Thyroid gland (tissue), 4 donors: ENCODE data around the gene MPG. TPM values are rescaled to one million over a fixed set of nuclear protein-coding genes. Genes with fewer than 3 reads are reported as not detected.

Source experiments
- DNase-seq, 2 donors: peaks; one replicate each; pipeline ENCODE4 v3.0.0-alpha.2; 2019
- H3K27ac ChIP-seq, 3 donors: fragments of 200-600 bp; sonication (generic); 1 replicate in 2 of 3; 2 replicates in 1 of 3; pipeline ENCODE4 v1.5.1; 2016 to 2019; ENCODE audit warnings: mild to moderate bottlenecking in 1 of 3, moderate library complexity in 1 of 3
- H3K27me3 ChIP-seq: fragments of 200-600 bp; sonication (generic); one replicate; pipeline ENCODE4 v1.5.1; 2019
- H3K36me3 ChIP-seq, 2 donors: fragments of 200-600 bp; sonication (generic); one replicate each; pipeline ENCODE4 v1.5.1; 2016 to 2019
- H3K4me1 ChIP-seq, 2 donors: fragments of 200-600 bp; sonication (generic); one replicate each; pipeline ENCODE4 v1.5.1; 2017 to 2019
- H3K4me3 ChIP-seq, 3 donors: fragments of 200-600 bp; sonication (generic); replicated peaks in 1 of 3; 1 replicate in 2 of 3; 2 replicates in 1 of 3; pipeline ENCODE4 v1.5.1; 2016; ENCODE audit warnings: mild to moderate bottlenecking in 1 of 3
- H3K9me3 ChIP-seq: fragments of 200-600 bp; sonication (generic); one replicate; pipeline ENCODE4 v1.5.1; 2017
- POLR2A ChIP-seq, 2 donors: fragments of 450-650 bp; IDR thresholded peaks; one replicate each; pipeline ENCODE4 v1.6.1; 2017; ENCODE audit warnings: antibody characterized with exemption in 2 of 2, mild to moderate bottlenecking in 2 of 2, moderate library complexity in 1 of 2
- WGBS, 2 donors: methylation state at CpG; one replicate each; pipeline ENCODE4 v1.1.5; 2017; 5-methylcytosine and 5-hydroxymethylcytosine counted together
- intact Hi-C: fragments of 100-400 bp; cut with DNase I; formaldehyde crosslinking; loops from one replicate; pipeline ENCODE4 v1.15.1; 2023
- total RNA-seq, 4 donors: library from RNA; depleted of rRNA; stranded (reverse); fragments of >200 nt; gene quantifications; one replicate each; pipeline ENCODE4 v1.2.3, GENCODE V29; 2016
- TF ChIP-seq, protein P1 (sequence below), 6 experiments: fragments of 200-600 bp in 3 of 6; fragments of 450-650 bp in 3 of 6; sonication (generic) in 3 of 6; IDR thresholded peaks; one replicate each; pipeline ENCODE4 v1.5.1; 2016 to 2019; ENCODE audit warnings: antibody characterized with exemption in 6 of 6, mild to moderate bottlenecking in 2 of 6, inconsistent platforms in 1 of 6, moderate library complexity in 1 of 6

Gene MPG
- total RNA-seq, 4 donors from 2014 or later = 75.8 to 150 (median 104) TPM

DNA sequence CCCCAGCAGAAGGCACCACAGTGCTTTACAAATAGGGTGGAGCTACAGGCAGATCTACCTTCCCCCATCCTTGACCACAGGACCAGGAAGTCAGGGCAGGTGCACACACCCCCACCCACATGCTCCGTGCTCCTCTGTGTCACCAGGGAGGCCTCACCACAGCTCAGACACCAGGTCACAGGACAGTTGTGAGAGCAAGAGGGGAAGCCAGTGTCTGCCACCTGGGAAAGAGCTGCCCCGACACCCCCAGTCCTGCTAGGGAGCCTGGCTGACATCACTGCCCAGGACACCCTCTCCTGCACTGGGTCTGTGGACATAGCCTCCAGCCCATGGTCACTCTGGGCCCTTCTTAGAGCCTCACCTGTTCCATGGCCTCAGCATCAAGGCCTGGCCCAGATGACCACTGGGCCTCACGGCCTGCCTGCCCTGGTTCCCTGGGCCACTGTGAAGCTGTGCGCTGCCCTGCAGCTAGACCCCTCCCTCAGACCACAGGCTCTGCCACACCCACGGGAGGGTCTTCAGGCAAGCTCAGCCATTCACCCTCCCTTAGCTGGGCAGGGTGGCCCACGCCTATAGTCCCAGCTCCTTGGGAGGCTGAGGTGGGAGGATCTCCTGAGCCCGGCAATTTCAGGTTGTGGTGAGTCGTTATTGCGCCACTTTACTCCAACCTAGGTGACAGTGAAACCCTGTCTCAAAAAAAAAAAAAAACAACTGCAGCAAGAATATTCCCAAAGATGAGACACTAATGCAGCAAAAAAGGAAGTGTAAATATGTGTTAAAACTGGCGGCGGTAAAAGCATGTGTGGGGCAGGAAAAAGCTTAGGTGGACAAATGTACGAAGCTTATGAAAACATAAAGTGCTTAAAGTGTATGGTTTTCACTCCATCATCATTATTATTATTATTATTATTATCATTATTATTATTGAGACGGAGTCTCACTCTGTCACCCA lies 38.8 kb upstream of the MPG start:
- Histone ChIP-seq H3K4me3 (no peak overlapping the region), H3K27ac (no peak overlapping the region), H3K27me3 (no peaks in the 10 kb centered on the region), H3K4me1 (no peaks in the 10 kb centered on the region), H3K36me3 (no peaks in the 10 kb centered on the region), H3K9me3 (no peaks in the 10 kb centered on the region)
- no peak for DNase-seq
- intact Hi-C loops = no loop called here
- WGBS, 2 donors = 86 to 95% methylated on average over 9 to 12 of the region's 13 CpGs
- TF ChIP-seq POLR2A (IDR thresholded peaks at IDR 0.05) = no peak
- TF ChIP-seq, protein P1, sequence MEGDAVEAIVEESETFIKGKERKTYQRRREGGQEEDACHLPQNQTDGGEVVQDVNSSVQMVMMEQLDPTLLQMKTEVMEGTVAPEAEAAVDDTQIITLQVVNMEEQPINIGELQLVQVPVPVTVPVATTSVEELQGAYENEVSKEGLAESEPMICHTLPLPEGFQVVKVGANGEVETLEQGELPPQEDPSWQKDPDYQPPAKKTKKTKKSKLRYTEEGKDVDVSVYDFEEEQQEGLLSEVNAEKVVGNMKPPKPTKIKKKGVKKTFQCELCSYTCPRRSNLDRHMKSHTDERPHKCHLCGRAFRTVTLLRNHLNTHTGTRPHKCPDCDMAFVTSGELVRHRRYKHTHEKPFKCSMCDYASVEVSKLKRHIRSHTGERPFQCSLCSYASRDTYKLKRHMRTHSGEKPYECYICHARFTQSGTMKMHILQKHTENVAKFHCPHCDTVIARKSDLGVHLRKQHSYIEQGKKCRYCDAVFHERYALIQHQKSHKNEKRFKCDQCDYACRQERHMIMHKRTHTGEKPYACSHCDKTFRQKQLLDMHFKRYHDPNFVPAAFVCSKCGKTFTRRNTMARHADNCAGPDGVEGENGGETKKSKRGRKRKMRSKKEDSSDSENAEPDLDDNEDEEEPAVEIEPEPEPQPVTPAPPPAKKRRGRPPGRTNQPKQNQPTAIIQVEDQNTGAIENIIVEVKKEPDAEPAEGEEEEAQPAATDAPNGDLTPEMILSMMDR (IDR thresholded peaks at IDR 0.05) = no peak

DNA sequence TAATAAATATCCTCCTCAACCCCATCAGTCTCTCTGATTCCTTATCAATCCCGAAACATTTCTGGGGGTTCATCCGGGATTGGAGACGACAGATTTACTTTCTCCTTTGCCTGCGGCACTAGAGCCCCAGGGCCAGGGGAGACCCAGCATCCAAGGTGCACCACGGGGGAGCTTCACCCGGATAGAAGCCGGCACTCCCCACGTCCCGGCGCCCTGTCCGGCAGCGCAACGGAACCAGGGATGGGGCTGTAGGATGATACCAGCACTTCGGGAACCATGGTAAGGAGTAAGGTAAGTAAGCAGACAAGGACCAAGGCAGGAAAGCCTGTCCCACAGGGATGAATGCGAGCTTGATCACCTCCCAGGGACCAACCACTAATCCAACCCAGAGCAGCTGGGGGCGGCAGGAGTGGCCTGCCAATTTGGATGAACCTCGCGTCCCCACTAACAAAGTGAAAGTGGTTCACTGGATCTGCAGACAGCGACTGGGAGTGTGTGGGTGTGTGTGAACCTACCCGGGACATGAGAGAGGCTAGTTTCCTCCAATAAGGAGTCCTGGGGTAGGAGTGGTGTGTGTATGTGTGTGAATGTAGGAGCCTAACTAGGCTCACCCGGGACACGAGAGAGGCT lies 36.5 kb upstream of the MPG start:
- no peaks in the 10 kb centered on the region for H3K4me1 ChIP-seq
- TF ChIP-seq POLR2A (IDR thresholded peaks at IDR 0.05) = no peak
- TF ChIP-seq, protein P1 (IDR thresholded peaks at IDR 0.05) = no peak
- H3K9me3 ChIP-seq = no peaks in the 10 kb centered on the region
- peaks cover 0 to 6% of the 10 kb centered on the region in 2 donors for H3K36me3 ChIP-seq
- intact Hi-C loops = no loop called here
- H3K27ac ChIP-seq = no peak overlapping the region
- H3K27me3 ChIP-seq = no peaks in the 10 kb centered on the region
- H3K4me3 ChIP-seq = no peak overlapping the region
- DNase-seq = no peak
- 91 to 94% methylated on average over 14 to 22 of the region's 22 CpGs for WGBS, 2 donors

DNA sequence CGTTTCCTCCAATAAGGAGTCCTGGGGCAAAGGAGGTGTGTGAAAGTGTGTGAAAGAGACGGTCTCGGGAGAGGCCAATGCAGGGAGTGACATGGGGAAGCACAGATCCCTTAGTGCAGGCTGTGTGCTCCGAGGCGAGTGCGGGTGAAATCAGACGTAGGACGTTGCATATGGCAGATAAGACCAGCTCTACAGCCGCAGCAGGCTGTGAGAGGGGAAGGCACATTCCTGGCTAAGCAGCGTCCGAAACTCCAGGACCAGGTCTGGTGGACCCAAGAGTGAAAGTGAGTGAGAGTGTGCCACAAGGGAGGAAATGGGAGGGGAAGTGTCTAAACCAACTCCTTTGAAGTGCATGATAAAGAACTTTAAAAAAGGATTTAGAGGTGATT lies 36.0 kb upstream of the MPG start:
- intact Hi-C loops = no loop called here

DNA sequence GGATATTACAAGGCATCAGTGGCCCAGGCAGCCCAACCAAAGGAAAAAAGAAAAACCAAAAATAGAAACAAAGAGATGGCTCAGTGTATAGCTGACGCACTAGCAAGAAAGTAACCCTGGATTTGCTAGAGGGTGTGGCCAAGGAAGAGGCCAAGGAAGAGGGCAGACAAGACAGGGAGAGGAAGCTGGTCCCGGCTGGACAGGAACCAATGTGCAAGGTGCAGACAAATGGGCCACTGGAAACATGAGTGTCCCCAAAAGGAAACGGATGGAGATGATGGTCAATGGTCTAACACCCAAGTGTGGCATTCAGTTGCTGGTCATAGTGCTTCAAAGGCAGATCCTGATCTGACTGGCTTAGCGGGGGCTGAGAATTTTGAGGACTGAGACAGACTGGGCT lies 35.3 kb upstream of the MPG start:
- Histone ChIP-seq H3K27me3 (no peaks in the 10 kb centered on the region), H3K4me3 (no peak overlapping the region), H3K4me1 (no peaks in the 10 kb centered on the region), H3K27ac (no peak overlapping the region), H3K9me3 (no peaks in the 10 kb centered on the region), H3K36me3 (peaks cover 0 to 11% of the 10 kb centered on the region in 2 donors)
- TF ChIP-seq POLR2A (IDR thresholded peaks at IDR 0.05) = no peak
- TF ChIP-seq, protein P1 (IDR thresholded peaks at IDR 0.05) = no peak
- 91 to 92% methylated on average over 4 of the region's 4 CpGs for WGBS, 2 donors
- no peak for DNase-seq
- intact Hi-C loops = no loop called here

More for the DNA sequence above, 36.0 kb upstream of the MPG start:
- Histone ChIP-seq H3K36me3 (peaks cover 0 to 7% of the 10 kb centered on the region in 2 donors), H3K9me3 (no peaks in the 10 kb centered on the region), H3K4me3 (no peak overlapping the region), H3K27me3 (no peaks in the 10 kb centered on the region), H3K4me1 (no peaks in the 10 kb centered on the region), H3K27ac (no peak overlapping the region)
- DNase-seq = no peak
- no peak for TF ChIP-seq POLR2A (IDR thresholded peaks at IDR 0.05)
- TF ChIP-seq, protein P1 (IDR thresholded peaks at IDR 0.05) = no peak
- WGBS, 2 donors = 90 to 91% methylated on average over 11 of the region's 11 CpGs

DNA sequence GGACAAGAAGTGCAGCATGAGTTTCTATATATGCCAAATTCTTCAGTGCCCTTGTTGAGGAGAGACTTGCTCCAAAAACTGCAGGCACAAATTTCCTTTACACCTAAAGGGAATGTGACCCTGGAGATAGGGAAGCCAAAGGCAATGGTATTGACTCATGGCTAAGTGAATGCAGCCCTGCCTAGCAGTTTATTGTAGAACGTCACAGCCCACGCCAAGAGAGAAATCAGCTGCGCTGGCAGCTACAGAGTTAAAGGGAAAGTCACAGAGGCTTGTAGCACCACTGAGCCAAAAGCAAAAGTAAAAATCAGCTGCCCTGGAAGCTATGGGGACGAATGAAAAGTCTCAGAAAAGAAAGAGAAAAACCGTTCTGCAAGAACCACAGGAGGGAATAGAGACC lies 34.7 kb upstream of the MPG start:
- peaks cover 0 to 11% of the 10 kb centered on the region in 2 donors for H3K36me3 ChIP-seq
- no peaks in the 10 kb centered on the region for H3K4me1 ChIP-seq
- 84 to 89% methylated on average over 5 of the region's 5 CpGs for WGBS, 2 donors
- no peak overlapping the region for H3K27ac ChIP-seq
- intact Hi-C loops = no loop called here
- no peaks in the 10 kb centered on the region for H3K9me3 ChIP-seq
- no peak overlapping the region for H3K4me3 ChIP-seq
- TF ChIP-seq, protein P1 (IDR thresholded peaks at IDR 0.05) = no peak
- no peak for TF ChIP-seq POLR2A (IDR thresholded peaks at IDR 0.05)
- no peak for DNase-seq
- no peaks in the 10 kb centered on the region for H3K27me3 ChIP-seq
